ENCODE results near the gene TTC12. TPM values are rescaled to one million over a fixed set of nuclear protein-coding genes. Genes with fewer than 3 reads are reported as not detected.

The TTC12 gene
- total and polyA plus RNA-seq, 8 donors, result 12.4 to 42.4 (median 31.4) TPM

- DNase-seq (no peak), ATAC-seq (no peak)
- no peaks in the 10 kb centered on the region for H3K9me3 ChIP-seq
- H3K27ac ChIP-seq, result no peak overlapping the region
- H3K4me3 ChIP-seq, result no peak overlapping the region
- H3K4me1 ChIP-seq, result no peaks in the 10 kb centered on the region
- no peaks in the 10 kb centered on the region for H3K27me3 ChIP-seq
- H3K36me3 ChIP-seq, result peaks cover 0 to 71% of the 10 kb centered on the region in 2 donors
- TF ChIP-seq CTCF (IDR thresholded peaks at IDR 0.05), result no peak
- intact Hi-C loops (cut with DNase I), result no loop called here
These were observed 18.4 kb downstream of the TTC12 start for GRCh38 chr11:113332638-113333329.

GRCh38 chr11:113334183-113334582 lies 19.8 kb downstream of the TTC12 start:
- H3K36me3 ChIP-seq, result peaks cover 0 to 70% of the 10 kb centered on the region in 2 donors
- intact Hi-C loops (cut with DNase I), result no loop called here

GRCh38 chr11:113338730-113339129 lies 24.3 kb downstream of the TTC12 start:
- no peak for ATAC-seq
- H3K4me3 ChIP-seq, result no peak overlapping the region
- intact Hi-C loops (cut with DNase I), result no loop called here
- H3K9me3 ChIP-seq, result no peaks in the 10 kb centered on the region
- H3K4me1 ChIP-seq, result no peaks in the 10 kb centered on the region
- no peak for DNase-seq
- peaks cover 0 to 80% of the 10 kb centered on the region in 2 donors for H3K36me3 ChIP-seq
- TF ChIP-seq CTCF (IDR thresholded peaks at IDR 0.05), result no peak
- no peaks in the 10 kb centered on the region for H3K27me3 ChIP-seq
- no peak overlapping the region for H3K27ac ChIP-seq

More at GRCh38 chr11:113334183-113334582, 19.8 kb downstream of the TTC12 start:
- TF ChIP-seq CTCF (IDR thresholded peaks at IDR 0.05), result no peak
- ATAC-seq (no peak), DNase-seq (no peak)
- H3K9me3 ChIP-seq, result no peaks in the 10 kb centered on the region
- no peak overlapping the region for H3K27ac ChIP-seq
- H3K4me3 ChIP-seq, result no peak overlapping the region
- H3K27me3 ChIP-seq, result no peaks in the 10 kb centered on the region
- H3K4me1 ChIP-seq, result no peaks in the 10 kb centered on the region

- no peak for TF ChIP-seq CTCF (IDR thresholded peaks at IDR 0.05)
- Histone ChIP-seq H3K27ac (no peak overlapping the region), H3K9me3 (no peaks in the 10 kb centered on the region), H3K4me3 (no peak overlapping the region), H3K27me3 (no peaks in the 10 kb centered on the region), H3K36me3 (peaks cover 0 to 76% of the 10 kb centered on the region in 2 donors), H3K4me1 (no peaks in the 10 kb centered on the region)
- DNase-seq, result no peak
- intact Hi-C loops (cut with DNase I), result no loop called here
- no peak for ATAC-seq
These were observed 25.7 kb downstream of the TTC12 start for GRCh38 chr11:113339929-113340589.

GRCh38 chr11:113341388-113342165 lies 27.2 kb downstream of the TTC12 start:
- no peak for ATAC-seq
- TF ChIP-seq CTCF (IDR thresholded peaks at IDR 0.05), result no peak
- intact Hi-C loops (cut with DNase I), result no loop called here
- H3K9me3 ChIP-seq, result no peaks in the 10 kb centered on the region
- H3K27ac ChIP-seq, result no peak overlapping the region
- H3K36me3 ChIP-seq, result peaks cover 0 to 63% of the 10 kb centered on the region in 2 donors
- no peaks in the 10 kb centered on the region for H3K4me1 ChIP-seq
- no peak overlapping the region for H3K4me3 ChIP-seq
- DNase-seq, result no peak
- H3K27me3 ChIP-seq, result no peaks in the 10 kb centered on the region

All from left lung (tissue), 10 donors.